Breast epithelium (tissue), 4 donors: ENCODE data around the gene RFX1. TPM values are rescaled to one million over a fixed set of nuclear protein-coding genes. Genes with fewer than 3 reads are reported as not detected.
A peak's percentile ranks its signal among the peaks of the same experiment; 100 is the strongest.

Source experiments
- DNase-seq, 2 donors: peaks; one replicate each; pipeline ENCODE4 v3.0.0-alpha.2; 2019; ENCODE audit warnings: low spot score in 2 of 2
- H3K27ac ChIP-seq, 2 donors: fragments of 200-600 bp; sonication (generic) in 1 of 2; one replicate each; pipeline ENCODE4 v1.5.1; 2016 to 2019; ENCODE audit warnings: mild to moderate bottlenecking in 1 of 2
- H3K27me3 ChIP-seq, 2 donors: fragments of 200-600 bp; sonication (generic) in 1 of 2; one replicate each; pipeline versions ENCODE4 v1.5.1 to v1.6.0; 2017 to 2019; ENCODE audit warnings: control low read depth in 1 of 2, mild to moderate bottlenecking in 1 of 2
- H3K36me3 ChIP-seq: fragments of 200-600 bp; one replicate; pipeline ENCODE4 v1.5.1; 2019
- H3K4me1 ChIP-seq, 2 donors: fragments of 200-600 bp; sonication (generic); one replicate each; pipeline ENCODE4 v1.5.1; 2016 to 2019; ENCODE audit warnings: control low read depth in 1 of 2
- H3K4me3 ChIP-seq, 3 donors: fragments of 200-600 bp; sonication (generic); 1 replicate in 2 of 3; 2 replicates in 1 of 3; pipeline ENCODE4 v1.5.1; 2016 to 2019; ENCODE audit warnings: mild to moderate bottlenecking in 3 of 3, moderate library complexity in 2 of 3
- H3K9me3 ChIP-seq, 2 donors: fragments of 200-600 bp; sonication (generic) in 1 of 2; one replicate each; pipeline ENCODE4 v1.5.1; 2016 to 2019; ENCODE audit warnings: control low read depth in 1 of 2
- POLR2A ChIP-seq: fragments of 450-650 bp; IDR thresholded peaks from one replicate; pipeline ENCODE4 v1.6.1; 2016; ENCODE audit warnings: antibody characterized with exemption, mild to moderate bottlenecking, moderate library complexity
- POLR2AphosphoS5 ChIP-seq, 3 donors: sonication (generic); formaldehyde crosslinking; IDR thresholded peaks; one replicate each; pipeline ENCODE4 v1.6.1; 2017; ENCODE audit warnings: antibody characterized with exemption in 3 of 3
- intact Hi-C: fragments of 100-400 bp; cut with DNase I; formaldehyde crosslinking; loops from one replicate; pipeline ENCODE4 v1.15.1; 2023; ENCODE audit warnings: low total_unique reads
- total RNA-seq, 3 donors: library from RNA; depleted of rRNA; stranded (reverse); fragments of >200 nt; gene quantifications; one replicate each; pipeline ENCODE4 v1.1.0, GENCODE V29; 2016
- TF ChIP-seq, protein P1 (sequence below), 3 donors: fragments of 450-650 bp; IDR thresholded peaks; one replicate each; pipeline ENCODE4 v1.5.1; 2016 to 2017; ENCODE audit warnings: antibody characterized with exemption in 3 of 3, mild to moderate bottlenecking in 3 of 3, moderate library complexity in 3 of 3

RFX1 gene
- total RNA-seq, 3 donors from 2014 or later = 2.6 to 3.7 (median 3.6) TPM

DNA sequence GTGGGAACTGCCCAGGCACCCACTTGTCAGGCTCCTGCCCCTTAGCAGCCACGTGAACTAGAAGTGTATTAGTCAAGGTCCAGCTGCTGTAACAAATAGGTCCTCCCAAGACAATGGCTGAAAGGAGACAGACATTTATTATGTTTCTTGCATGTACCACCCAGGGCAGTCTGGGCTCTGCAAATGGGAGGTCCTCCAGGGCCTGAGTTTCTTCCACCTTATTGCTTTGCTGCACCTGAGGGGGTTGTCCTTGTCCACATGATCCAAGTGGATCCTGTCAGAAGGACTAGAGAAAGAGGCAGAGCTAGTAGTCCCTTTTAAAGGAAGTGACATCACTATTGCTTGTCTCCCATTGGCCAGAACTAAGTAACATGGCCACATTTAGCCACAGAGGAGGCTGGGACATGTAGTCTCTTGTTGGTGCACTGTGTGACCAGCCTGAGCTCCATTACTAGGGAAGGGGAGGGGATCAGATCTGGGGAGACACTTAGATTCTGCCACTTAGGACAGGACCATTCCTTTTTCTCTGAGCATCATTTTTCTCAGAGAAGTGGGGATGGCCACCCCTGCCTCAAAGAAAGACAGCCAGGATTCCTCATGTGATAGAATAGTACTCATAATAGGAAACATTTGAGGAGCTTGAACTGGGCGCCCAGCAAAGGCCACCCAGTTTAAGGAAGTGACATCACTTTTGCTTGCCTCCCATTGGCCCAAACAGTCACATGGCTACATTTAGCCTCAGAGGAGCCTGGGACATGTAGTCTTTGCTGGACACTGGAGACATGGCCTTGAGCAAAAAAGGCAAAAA, 85.0 kb downstream of the RFX1 start:
- Histone ChIP-seq H3K4me3 (no peak overlapping the region), H3K9me3 (peaks cover 0 to 6% of the 10 kb centered on the region in 2 donors), H3K4me1 (no peaks in the 10 kb centered on the region), H3K27ac (no peak overlapping the region), H3K36me3 (peaks cover 7% of the 10 kb centered on the region), H3K27me3 (no peaks in the 10 kb centered on the region)
- intact Hi-C loops = no loop called here
- DNase-seq = no peak
- TF ChIP-seq, protein P1, sequence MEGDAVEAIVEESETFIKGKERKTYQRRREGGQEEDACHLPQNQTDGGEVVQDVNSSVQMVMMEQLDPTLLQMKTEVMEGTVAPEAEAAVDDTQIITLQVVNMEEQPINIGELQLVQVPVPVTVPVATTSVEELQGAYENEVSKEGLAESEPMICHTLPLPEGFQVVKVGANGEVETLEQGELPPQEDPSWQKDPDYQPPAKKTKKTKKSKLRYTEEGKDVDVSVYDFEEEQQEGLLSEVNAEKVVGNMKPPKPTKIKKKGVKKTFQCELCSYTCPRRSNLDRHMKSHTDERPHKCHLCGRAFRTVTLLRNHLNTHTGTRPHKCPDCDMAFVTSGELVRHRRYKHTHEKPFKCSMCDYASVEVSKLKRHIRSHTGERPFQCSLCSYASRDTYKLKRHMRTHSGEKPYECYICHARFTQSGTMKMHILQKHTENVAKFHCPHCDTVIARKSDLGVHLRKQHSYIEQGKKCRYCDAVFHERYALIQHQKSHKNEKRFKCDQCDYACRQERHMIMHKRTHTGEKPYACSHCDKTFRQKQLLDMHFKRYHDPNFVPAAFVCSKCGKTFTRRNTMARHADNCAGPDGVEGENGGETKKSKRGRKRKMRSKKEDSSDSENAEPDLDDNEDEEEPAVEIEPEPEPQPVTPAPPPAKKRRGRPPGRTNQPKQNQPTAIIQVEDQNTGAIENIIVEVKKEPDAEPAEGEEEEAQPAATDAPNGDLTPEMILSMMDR (IDR thresholded peaks at IDR 0.05) = no peak
- no peak for TF ChIP-seq POLR2A
- no peak for TF ChIP-seq POLR2AphosphoS5 (IDR thresholded peaks at IDR 0.05)

DNA sequence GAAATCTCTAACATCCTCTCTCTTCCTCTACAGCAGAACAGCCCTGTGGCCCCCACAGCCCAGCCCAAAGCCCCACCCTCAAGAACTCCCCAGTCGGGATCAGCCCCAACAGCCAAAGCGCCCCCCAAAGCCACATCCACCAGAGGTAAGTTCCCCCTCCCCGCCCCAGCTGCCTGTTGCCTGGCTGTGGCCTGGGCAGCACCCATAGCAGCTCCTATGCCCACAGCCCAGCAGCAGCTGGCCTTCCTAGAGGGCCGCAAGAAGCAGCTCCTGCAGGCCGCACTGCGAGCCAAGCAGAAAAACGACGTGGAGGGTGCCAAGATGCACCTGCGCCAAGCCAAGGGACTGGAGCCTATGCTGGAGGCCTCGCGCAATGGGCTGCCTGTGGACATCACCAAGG, 85.6 kb downstream of the RFX1 start:
- intact Hi-C loops = no loop called here
- TF ChIP-seq, protein P1 (IDR thresholded peaks at IDR 0.05) = no peak
- TF ChIP-seq POLR2AphosphoS5 (IDR thresholded peaks at IDR 0.05) = no peak
- Histone ChIP-seq H3K4me1 (no peaks in the 10 kb centered on the region), H3K27ac (no peak overlapping the region), H3K36me3 (peaks cover 7% of the 10 kb centered on the region), H3K9me3 (peaks cover 0 to 6% of the 10 kb centered on the region in 2 donors), H3K27me3 (no peaks in the 10 kb centered on the region), H3K4me3 (no peak overlapping the region)
- no peak for DNase-seq

DNA sequence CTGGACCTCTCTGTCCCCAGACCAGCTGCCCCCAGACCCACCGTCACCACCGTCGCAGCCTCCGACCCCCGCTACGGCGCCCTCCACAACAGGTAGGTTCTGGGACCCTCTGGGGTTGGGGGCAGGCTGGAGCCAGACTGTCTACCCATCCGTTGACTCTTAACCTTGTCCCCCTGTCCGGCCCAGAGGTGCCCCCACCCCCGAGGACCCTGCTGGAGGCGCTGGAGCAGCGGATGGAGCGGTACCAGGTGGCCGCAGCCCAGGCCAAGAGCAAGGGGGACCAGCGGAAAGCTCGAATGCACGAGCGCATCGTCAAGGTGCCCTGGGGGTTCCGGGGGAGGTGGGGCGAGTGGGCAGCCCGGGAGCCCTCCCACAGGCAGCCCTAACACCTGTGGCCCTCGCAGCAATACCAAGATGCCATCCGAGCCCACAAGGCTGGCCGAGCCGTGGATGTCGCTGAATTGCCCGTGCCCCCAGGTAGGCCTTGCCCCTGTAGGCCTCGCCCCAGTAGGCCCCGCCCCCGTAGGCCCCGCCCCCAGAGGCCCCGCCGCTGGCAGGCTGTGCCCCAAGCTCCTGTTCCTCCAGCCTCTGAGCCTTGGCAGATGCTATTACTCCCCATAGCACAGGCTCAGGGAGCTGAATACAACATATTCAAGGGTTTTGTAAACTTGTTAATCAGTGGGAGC, 87.3 kb downstream of the RFX1 start:
- intact Hi-C loops = no loop called here
- Histone ChIP-seq H3K27me3 (no peaks in the 10 kb centered on the region), H3K4me3 (no peak overlapping the region), H3K27ac (peak overlapping the region; percentile 45 to 66), H3K9me3 (peaks cover 0 to 6% of the 10 kb centered on the region in 2 donors), H3K36me3 (peaks cover 7% of the 10 kb centered on the region), H3K4me1 (no peaks in the 10 kb centered on the region)
- TF ChIP-seq, protein P1 (IDR thresholded peaks at IDR 0.05) = no peak
- TF ChIP-seq POLR2A (no peak), POLR2AphosphoS5 (IDR thresholded peaks at IDR 0.05) (no peak)
- no peak for DNase-seq

DNA sequence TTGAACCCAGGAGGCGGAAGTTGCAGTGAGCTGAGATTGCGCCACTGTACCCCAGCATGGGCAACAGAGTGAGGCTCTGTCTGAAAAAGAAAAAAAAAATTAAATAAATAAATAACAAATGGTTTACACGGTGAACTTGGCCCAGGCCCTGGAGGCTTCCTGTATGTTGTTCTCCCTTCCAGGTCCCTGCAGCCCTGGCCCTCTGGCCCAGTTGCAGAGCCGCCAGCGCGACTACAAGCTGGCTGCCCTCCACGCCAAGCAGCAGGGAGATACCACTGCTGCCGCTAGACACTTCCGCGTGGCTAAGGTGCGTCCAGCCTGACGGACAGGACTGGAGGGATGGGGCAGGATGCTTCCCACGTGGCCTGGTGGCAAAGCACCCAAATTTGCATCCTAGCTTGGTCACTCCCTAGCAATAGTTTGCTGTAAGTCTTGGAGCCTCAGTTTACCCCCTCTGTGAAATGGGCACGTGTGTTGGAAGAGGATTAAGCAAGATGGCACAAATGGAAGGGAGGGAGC, 88.2 kb downstream of the RFX1 start:
- Histone ChIP-seq H3K4me1 (no peaks in the 10 kb centered on the region), H3K4me3 (no peak overlapping the region), H3K27me3 (no peaks in the 10 kb centered on the region), H3K36me3 (peaks cover 14% of the 10 kb centered on the region), H3K9me3 (peaks cover 0 to 6% of the 10 kb centered on the region in 2 donors), H3K27ac (peak overlapping the region; percentile 45 to 66)
- intact Hi-C loops = no loop called here
- DNase-seq = peak in 1 of 2 donors; percentile 52
- peak in 1 of 3 donors; percentile 24 for TF ChIP-seq POLR2AphosphoS5 (IDR thresholded peaks at IDR 0.05)
- TF ChIP-seq POLR2A = no peak

DNA sequence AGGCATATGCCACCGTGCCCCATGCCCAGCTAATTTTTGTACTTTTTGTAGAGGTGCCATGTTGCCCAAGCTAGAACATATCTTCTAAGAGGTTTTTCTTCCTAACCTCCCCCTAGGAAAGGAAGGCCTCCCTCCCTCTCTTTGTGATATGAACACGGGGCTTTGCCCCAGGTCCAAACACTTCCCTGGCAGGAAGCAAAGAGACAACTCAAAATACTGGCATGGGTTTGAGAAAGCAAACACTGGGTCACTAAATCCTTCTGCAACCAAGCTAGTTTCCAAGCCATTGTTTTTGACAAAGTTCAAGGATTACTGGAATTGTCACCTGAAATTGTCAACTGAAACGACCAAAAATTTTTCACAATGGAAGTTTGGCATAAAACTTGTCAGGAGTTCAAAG, 91.3 kb downstream of the RFX1 start:
- no peak for DNase-seq
- intact Hi-C loops = no loop called here
- H3K4me1 ChIP-seq = no peaks in the 10 kb centered on the region
- H3K27ac ChIP-seq = no peak overlapping the region
- TF ChIP-seq POLR2AphosphoS5 (IDR thresholded peaks at IDR 0.05) (no peak), POLR2A (no peak)
- TF ChIP-seq, protein P1 (IDR thresholded peaks at IDR 0.05) = no peak
- H3K36me3 ChIP-seq = peaks cover 8% of the 10 kb centered on the region
- H3K9me3 ChIP-seq = no peaks in the 10 kb centered on the region
- H3K4me3 ChIP-seq = no peak overlapping the region
- H3K27me3 ChIP-seq = no peaks in the 10 kb centered on the region
